Smooth muscle cell of the brain vasculature (primary cell): Measurements from ENCODE around the gene TMEM8B.

Source experiments
- DNase-seq: peaks from one replicate; pipeline ENCODE4 v3.0.0-alpha.2; 2012; ENCODE audit warnings: low read depth, low spot score

TMEM8B gene

GRCh38 chr9:35812025-35812602, 16.9 kb upstream of the TMEM8B start, which contains the start of gene SPAG8:
SPAG8 (minus strand) TSS chr9:35812262; CDS start chr9:35812147, 115 bp downstream.
- peak; percentile 82 for DNase-seq

- no peak for DNase-seq
Measured at GRCh38 chr9:35813434-35814105, 15.5 kb upstream of the TMEM8B start.

- no peak for DNase-seq
Measured at GRCh38 chr9:35814106-35814840, 14.8 kb upstream of the TMEM8B start.

GRCh38 chr9:35814841-35815543, 14.0 kb upstream of the TMEM8B start, which contains the start of gene HINT2:
HINT2 (minus strand) TSS chr9:35815042; CDS start chr9:35814979, 63 bp downstream.
- peak; percentile 95 for DNase-seq

- DNase-seq: no peak
Measured at GRCh38 chr9:35816708-35817107, 12.3 kb upstream of the TMEM8B start.

GRCh38 chr9:35818341-35818740, 10.7 kb upstream of the TMEM8B start:
- DNase-seq: no peak

GRCh38 chr9:35820076-35820475, 9.0 kb upstream of the TMEM8B start:
- DNase-seq: no peak

- DNase-seq: no peak
Measured at GRCh38 chr9:35822926-35823325, 6.1 kb upstream of the TMEM8B start.

GRCh38 chr9:35826071-35826701, 2.8 kb upstream of the TMEM8B start:
- DNase-seq: no peak

GRCh38 chr9:35827486-35827885, 1.5 kb upstream of the TMEM8B start:
- no peak for DNase-seq

GRCh38 chr9:35828716-35829083, 328 bp upstream of the TMEM8B start, which contains the start of gene FAM221B:
FAM221B (minus strand) TSS chr9:35828732; CDS start chr9:35826161, 2,571 bp downstream.
- DNase-seq: no peak

GRCh38 chr9:35829764-35830096, 702 bp downstream of the TMEM8B start:
- no peak for DNase-seq

- DNase-seq: no peak
Measured at GRCh38 chr9:35831040-35831439, 2.0 kb downstream of the TMEM8B start.

- no peak for DNase-seq
Measured at GRCh38 chr9:35832814-35833213, 3.8 kb downstream of the TMEM8B start.

- no peak for DNase-seq
Measured at GRCh38 chr9:35834260-35835215, 5.5 kb downstream of the TMEM8B start.

- no peak for DNase-seq
Measured at GRCh38 chr9:35835216-35835632, 6.2 kb downstream of the TMEM8B start.

GRCh38 chr9:35835766-35836165, 6.7 kb downstream of the TMEM8B start:
- no peak for DNase-seq

GRCh38 chr9:35836595-35836994, 7.6 kb downstream of the TMEM8B start:
- no peak for DNase-seq

GRCh38 chr9:35839926-35840325, 10.9 kb downstream of the TMEM8B start:
- no peak for DNase-seq

- no peak for DNase-seq
Measured at GRCh38 chr9:35840881-35841644, 12.0 kb downstream of the TMEM8B start.
